ENCODE measurements around the gene CDH4.
"Not testable (repeated sequence)": the region's sequence is repeated elsewhere in the genome, so short reads cannot be mapped to it uniquely, and the experiment has no call there.

The CDH4 gene

GRCh38 chr20:61964675-61965605, 712.9 kb downstream of the CDH4 start:
- DNase-seq = no peak

- DNase-seq = no peak
These were observed 713.8 kb downstream of the CDH4 start for GRCh38 chr20:61965606-61966491.

GRCh38 chr20:61966492-61967244, 714.6 kb downstream of the CDH4 start:
- DNase-seq = no peak

DNA sequence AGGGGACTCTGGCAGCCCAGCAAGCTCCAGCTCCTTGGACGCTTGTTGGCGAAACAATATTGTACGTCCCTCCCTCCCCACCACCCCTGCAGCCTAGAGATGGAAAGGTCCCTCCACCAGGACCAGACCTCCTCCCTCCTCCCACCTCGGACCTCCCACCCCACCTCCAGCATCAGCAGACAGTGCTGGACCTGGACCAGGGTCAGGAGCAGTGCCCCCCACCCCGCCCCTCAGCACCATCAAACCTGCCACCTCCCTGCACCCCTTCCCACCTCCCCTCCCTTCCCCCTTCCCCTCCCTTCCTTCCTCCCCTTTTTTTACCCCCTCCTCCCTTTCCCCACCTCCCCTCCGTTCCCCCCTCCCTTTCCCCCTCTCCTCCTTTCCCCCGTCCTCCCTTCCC, 715.2 kb downstream of the CDH4 start:
- no peak for DNase-seq

- no peak for DNase-seq
These were observed 716.2 kb downstream of the CDH4 start for GRCh38 chr20:61968036-61968810.

- DNase-seq = no peak
These were observed 716.9 kb downstream of the CDH4 start for GRCh38 chr20:61968932-61969331.

DNA sequence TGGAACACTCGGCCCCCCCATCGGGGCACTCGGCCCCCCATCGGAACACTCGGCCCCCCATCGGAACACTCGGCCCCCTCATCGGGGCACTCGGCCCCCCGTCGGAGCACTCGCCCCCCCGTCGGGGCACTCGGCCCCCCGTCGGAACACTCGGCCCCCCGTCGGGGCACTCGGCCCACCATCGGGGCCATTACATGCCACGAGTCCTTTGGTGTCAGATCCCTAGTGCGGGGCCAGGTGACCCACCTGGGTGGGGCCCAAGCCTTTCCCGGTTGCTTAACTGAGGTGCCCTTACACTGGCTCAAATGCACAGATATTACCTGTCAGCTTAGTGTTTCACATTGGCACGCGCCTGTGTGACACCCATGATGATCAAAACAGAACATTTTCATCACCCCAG, 717.7 kb downstream of the CDH4 start:
- no peak for DNase-seq

DNA sequence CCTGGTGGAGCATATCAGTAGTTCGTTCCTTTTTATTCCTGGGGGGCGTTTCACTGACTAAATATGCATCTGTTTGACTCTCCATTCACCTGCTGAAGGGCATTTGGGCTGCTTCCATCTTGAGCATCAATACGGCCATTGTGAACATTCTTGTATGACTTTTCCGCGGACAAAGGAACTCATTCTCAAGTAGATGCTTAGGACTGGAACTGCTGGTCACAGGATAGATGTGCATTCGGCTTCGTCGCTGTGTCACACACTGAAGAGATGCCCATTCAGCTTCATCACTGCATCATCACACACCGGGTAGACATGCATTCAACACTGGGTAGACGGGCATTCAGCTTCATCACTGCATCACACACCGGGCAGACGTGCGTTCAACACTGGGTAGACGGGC, 718.3 kb downstream of the CDH4 start:
- DNase-seq = no peak

- not testable (repeated sequence) for DNase-seq
These were observed 719.5 kb downstream of the CDH4 start for GRCh38 chr20:61971595-61971994.

DNA sequence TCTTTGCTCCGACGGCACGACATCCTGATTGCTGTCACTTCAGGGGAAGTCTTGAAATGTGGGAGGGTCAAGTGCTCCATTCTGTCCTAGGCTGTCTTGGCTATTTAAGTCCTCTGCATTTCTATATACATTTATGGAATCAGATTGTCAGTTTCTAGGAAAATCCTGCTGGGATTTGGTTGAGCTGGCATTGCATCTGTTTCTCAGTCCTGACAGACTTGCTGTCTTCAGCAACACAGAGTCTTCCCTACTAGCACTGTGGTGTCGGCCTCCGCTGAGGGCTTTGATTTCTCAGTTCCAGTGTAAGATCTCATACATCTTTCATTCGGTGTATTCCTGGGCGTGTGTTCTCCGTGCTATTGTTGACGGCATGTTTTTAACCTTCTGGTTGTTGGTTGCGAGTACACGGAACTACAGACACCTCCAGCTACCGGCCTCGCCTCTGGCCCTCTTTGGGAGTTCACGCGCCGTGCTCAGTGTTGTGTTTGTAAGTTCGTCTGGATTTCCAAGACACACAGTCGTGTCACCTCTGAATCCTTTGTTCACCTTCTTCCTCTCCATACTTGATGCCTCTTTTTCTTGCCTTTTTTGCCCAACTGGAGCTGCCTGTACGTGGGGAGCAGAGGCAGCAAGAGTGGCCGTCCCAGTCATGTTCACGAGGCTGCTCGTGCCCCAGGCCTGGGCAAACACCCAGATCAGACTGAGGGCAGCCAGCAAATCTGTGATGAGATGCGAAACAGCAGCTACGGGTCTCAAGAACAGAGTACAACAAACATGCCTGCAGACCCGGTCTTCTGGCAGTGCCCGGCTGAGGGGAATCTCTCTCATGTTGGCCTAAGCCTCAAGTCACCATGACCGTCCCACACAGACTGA, 720.8 kb downstream of the CDH4 start:
- no peak for DNase-seq

GRCh38 chr20:61973515-61974356, 721.7 kb downstream of the CDH4 start:
- no peak for DNase-seq

- no peak for DNase-seq
These were observed 722.2 kb downstream of the CDH4 start for GRCh38 chr20:61974357-61974665.

DNA sequence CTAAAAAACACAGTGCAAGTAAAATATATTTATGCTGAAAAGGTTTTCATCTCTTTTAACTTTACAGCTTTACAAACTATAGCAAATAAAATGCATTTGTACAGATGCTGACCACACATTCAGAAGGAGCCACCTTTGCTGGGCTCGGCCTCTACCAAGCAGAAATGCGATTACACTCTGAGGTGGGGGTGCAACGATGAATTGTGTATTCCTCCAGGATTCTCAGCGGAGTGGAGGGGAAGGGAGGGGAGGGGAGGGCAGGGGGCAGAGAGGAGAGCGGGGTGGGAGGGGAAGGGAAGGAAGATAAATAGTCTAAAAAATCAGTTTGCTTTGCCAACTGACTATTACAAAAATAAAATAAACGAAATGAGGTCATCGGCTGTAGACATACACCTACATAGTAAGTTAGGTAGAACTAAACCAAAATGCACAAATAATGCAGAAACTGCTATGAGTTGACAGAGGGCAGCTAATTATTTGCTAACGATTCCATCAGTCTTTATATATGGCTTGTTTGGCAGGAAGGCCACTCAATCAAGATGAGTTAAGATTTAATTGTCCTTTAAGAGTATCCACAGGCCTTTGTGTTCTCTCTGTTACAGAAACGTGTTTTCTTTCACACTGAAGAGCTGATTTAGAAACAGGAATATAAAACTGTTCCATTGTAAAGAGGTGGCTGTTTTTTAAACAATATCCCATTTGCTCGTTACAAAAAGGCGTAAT, 723.5 kb downstream of the CDH4 start:
- DNase-seq = no peak

DNA sequence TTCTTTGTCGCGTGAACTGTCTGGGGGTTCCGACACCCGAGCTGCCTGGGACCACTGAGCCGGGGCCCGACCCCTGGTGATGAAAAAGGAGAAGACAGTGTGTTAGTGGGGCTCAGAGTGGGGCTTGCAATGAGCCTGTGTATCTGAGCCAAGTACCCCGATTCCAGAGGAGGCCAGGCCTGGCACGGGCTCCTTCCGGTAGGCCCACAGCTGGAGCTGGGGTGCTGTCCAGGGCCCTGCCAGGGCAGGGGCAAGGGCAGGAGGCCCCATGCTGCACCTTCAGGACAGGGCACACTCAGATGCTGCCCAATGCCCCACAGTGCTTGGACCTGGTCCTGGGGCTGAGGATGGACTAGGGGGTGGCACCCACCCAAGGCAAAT, 724.2 kb downstream of the CDH4 start:
- DNase-seq = no peak

- no peak for DNase-seq
These were observed 724.8 kb downstream of the CDH4 start for GRCh38 chr20:61976644-61977418.

DNA sequence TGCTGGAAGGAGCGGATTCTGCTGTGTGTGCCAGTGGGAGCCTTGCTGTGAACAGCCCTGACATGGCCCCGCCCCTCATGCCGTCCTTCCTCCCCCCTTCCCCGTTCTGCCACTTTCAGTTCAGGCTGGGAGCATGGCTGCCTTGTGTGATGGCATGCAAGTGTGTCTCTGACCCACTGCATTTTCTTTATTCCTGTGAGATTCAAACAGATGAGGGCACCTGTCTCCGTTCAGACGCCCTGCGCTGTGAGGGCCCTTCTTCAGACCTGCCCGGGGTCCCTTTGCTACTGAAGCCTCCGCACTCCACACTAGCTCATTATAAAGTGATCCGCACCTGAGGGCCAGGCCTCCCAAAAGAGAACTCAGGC, 725.3 kb downstream of the CDH4 start:
- no peak for DNase-seq

- no peak for DNase-seq
These were observed 726.4 kb downstream of the CDH4 start for GRCh38 chr20:61978491-61978890.

GRCh38 chr20:61979090-61979489, 727.0 kb downstream of the CDH4 start:
- no peak for DNase-seq
